Measurements from ENCODE around the gene MDN1.

- TF ChIP-seq CTCF (conservative IDR thresholded peaks at IDR 0.05; ENCODE audit: low read depth, low read length), result no peak
- no peak for TF ChIP-seq SMC3 (IDR thresholded peaks at IDR 0.05; ENCODE audit: low read depth, low read length)
- TF ChIP-seq ELK1 (IDR thresholded peaks at IDR 0.05; ENCODE audit: borderline replicate concordance, low read depth, low read length), result no peak
- TF ChIP-seq NFE2L2 (IDR thresholded peaks at IDR 0.05; ENCODE audit: low read depth, low read length), result no peak
- no peak for TF ChIP-seq MAFK (IDR thresholded peaks at IDR 0.05; ENCODE audit: low read depth, low read length)
- TF ChIP-seq POLR2A (IDR thresholded peaks at IDR 0.05; ENCODE audit: low read depth, low read length), result no peak
- TF ChIP-seq USF2 (IDR thresholded peaks at IDR 0.05; ENCODE audit: low read depth, low read length), result no peak
- no peak for TF ChIP-seq RAD21 (IDR thresholded peaks at IDR 0.05; ENCODE audit: low read length)
- no peak for TF ChIP-seq FOS (IDR thresholded peaks at IDR 0.05; ENCODE audit: low read depth, low read length)
- no peak for TF ChIP-seq RCOR1 (IDR thresholded peaks at IDR 0.05; ENCODE audit: insufficient replicate concordance, low read length)
- TF ChIP-seq CHD1 (IDR thresholded peaks at IDR 0.05; ENCODE audit: low read depth, low read length), result no peak
- no peak for TF ChIP-seq MAZ (IDR thresholded peaks at IDR 0.05; ENCODE audit: borderline replicate concordance, low read depth, low read length)
- TF ChIP-seq BHLHE40 (IDR thresholded peaks at IDR 0.05; ENCODE audit: low read depth, low read length), result no peak
- TF ChIP-seq CEBPB (IDR thresholded peaks at IDR 0.05; ENCODE audit: low read depth, low read length), result no peak
These were observed 169.0 kb downstream of the MDN1 start for GRCh38 chr6:89650579-89650978.
